ENCODE data around the gene DIAPH2.

Gene DIAPH2

GRCh38 chrX:97065066-97065465, 380.4 kb downstream of the DIAPH2 start:
- no peak for DNase-seq

GRCh38 chrX:97065973-97066372, 381.3 kb downstream of the DIAPH2 start:
- DNase-seq, result no peak

DNA sequence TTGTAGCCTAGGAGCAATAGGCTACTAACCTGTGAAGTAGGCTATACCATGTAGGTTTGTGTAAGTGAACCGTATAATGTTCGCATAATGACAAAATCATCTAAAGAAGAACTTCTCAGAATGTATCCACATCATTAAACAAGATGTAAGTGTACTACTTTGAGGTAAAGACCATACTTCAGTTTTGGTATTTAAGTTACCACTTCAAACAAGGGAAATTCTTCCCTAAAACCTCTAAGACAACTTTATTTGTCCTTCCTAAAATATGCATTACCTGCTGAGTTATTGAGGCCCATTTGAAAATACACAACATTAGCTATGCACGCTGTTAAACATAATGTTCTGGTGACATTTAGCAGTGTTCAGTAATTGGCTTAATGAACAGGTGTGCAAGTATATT, 381.7 kb downstream of the DIAPH2 start:
- no peak for DNase-seq

- no peak for DNase-seq
Measured at GRCh38 chrX:97070346-97070745, 385.7 kb downstream of the DIAPH2 start.

DNA sequence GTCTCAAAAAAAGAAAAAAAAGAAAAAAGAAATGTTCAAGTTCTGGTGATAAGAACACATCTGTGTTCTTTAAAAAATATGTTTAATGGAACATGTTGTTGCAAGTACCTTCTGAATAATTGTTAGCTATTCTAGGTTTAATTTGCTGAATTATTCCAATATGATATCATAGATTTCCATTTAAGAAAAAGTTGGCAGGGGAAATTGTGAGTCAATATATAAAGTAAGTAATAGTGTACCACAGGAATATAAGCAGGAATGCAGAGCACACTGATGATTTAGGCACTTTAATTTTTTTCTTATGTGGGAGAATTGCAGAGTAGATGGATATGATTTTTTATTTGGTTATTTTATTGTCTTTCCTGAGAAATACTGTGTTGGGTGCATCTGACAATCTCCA, 389.8 kb downstream of the DIAPH2 start:
- DNase-seq, result no peak

GRCh38 chrX:97089116-97089515, 404.5 kb downstream of the DIAPH2 start:
- DNase-seq, result no peak

DNA sequence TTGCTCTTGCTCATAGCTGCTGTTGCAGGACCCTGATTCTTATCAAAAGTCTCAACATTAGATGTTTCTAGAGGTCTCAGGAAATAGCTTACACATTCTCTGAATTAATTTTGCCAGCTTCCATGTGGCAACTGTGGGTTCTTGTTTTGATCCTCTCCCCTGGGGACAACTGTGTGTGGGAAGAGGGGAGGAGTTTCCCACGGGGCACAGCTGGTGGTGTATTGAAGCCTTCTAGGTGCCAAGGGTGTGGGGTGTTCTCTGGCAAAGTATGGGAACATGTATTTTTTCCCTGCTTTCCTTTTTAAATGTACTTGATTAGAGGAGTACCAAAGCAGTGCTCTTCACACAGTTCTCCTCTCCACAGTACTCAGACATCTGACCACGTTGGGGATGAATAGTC, 411.7 kb downstream of the DIAPH2 start:
- DNase-seq, result peak; percentile 11

DNA sequence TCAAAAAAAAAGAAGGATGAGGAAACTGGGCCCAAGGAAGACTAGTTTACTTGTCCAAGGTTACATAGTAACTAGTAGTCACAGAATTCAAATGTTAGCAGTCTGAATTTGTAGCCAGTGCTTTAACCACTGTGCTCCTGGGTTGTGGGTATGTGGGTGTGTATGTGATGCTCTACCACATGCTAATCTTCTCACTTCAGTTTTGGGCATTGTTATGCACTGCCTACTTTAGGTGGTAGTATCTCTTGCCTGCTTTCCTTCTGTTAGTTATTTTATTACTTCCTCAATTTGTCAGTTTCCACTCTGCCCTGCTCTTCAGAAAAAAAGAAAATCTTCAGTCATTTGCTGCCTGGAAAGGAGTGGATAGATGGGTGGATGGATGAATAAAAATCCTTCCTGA, 418.3 kb downstream of the DIAPH2 start:
- DNase-seq, result no peak

DNA sequence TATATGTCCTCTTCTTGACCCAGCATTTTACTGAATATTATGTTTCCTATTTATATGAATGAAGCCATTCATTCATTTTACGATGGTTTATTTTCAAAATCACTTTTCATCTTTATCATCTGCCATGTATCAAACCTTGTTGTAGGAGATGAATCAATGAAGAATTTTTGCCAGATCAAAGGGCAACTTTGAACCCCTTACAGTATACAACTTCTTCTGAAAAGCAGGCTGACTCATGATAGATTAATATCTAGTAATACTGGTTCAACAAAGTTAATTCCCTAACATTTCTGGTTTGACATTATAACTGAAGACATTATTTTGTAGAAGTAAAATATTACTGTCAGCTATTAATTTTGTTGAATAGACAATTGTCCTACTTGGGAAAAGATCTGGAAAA, 425.1 kb downstream of the DIAPH2 start:
- no peak for DNase-seq

DNA sequence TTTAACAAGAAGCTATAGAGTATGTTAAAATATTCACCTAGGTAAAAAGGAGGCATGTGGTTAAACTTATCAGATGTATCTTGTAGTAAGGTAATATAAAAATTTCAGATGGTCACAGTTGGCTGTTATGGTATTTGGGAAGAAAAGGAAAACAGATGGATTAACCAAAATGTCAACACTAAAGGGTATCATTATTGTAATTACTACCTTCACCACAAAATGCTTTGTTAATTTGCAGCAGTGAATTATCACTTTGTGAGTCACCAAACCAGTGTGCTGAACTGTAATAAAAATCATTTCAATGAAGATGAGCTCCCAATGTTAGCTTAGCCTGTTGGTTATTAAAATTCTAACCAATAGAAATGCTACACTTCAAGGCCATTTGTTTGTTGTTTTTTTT, 432.9 kb downstream of the DIAPH2 start:
- DNase-seq, result no peak

DNA sequence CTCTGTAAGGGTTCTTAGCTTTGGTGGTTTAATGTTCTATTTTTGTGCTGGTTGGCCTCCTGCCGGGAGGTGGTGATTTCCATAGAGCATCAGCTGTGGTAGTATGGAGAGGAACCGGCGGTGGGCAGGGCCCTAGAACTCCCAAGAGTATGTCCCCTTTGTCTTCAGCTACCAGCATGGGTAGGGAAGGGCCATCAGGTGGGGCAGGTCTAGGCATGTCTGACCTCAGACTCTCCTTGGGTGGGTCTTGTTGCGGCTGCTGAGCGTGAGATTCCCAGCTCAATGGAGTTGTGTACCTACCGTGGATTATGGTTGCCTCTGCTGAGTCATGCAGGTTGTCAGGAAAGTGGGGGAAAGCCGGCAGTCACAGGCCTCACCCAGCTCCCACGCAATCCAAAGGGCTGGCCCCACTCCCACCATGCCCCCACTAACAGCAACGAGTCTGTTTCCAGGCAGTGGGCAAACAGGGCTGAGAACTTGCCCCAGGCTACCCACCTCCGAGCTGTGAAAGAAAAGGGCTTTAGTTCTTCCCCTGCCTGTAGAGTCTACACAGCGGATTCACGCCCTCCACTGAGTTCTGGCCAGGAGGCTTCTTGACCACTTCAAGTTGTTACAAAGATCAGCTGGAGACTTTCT, 434.9 kb downstream of the DIAPH2 start:
- DNase-seq, result no peak

GRCh38 chrX:97123001-97123400, 438.4 kb downstream of the DIAPH2 start:
- no peak for DNase-seq

- DNase-seq, result no peak
Measured at GRCh38 chrX:97126020-97126419, 441.4 kb downstream of the DIAPH2 start.

GRCh38 chrX:97132664-97133415, 448.2 kb downstream of the DIAPH2 start:
- no peak for DNase-seq

- no peak for DNase-seq
Measured at GRCh38 chrX:97145934-97146333, 461.3 kb downstream of the DIAPH2 start.

GRCh38 chrX:97155816-97156215, 471.2 kb downstream of the DIAPH2 start:
- DNase-seq, result no peak

DNA sequence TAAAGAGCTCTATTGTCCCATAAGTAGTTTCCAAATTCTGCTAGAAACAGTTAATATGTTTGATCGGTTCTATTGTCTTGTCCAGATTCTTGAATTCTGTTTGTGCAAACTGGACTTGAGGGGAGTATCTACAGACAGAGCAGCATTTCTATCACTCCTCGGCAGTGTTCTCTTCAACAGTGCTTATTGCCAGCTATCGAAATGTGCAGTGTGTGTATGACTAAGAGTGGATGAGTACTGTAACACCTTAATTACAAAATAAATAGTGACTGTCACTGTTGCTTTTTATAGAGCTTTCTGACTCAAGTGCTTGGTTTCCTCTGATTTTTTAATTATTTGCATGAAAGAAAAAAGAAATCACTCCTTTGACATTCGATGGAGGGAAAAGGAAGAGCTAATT, 473.6 kb downstream of the DIAPH2 start:
- DNase-seq, result no peak

DNA sequence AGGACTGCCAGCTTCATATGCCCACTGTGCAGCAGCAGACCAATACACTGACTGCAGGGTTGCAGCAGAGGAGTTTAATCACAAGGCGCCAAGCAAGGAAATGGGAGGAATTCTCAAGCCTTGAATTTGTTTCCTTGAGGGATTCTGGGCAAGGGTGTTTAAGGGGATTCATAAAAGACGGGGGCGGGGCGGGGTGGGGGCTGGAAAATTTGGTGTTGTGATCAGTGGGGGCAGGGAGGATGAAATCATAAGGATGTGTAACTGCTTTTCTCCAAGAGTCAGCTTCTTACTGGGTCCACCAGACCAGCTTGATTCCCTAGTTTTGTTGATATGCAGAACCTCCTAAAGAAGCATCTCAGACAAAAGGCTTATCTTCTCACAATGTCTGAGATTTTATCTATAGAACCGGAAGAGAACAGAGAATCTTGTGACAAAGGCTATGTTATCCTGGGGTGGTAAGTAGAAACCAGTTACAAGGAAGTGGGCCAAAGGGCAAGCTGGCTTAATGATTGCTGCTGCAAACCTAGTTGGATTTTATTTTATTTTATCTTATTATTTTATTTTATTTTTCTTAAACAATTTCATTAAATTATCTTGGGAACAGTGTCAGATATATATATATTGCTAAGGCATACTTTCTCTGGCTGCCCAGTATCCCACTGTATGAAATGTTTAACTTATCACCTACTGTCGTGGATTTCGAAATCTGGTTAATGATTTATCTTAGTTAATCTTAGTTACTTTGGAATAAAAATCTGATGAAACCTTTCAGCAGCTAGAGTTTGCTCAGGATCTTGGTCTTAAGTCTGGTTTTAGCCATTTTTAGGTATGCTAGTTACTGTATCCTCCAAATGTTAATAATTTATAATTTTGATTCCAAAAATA, 475.5 kb downstream of the DIAPH2 start:
- DNase-seq, result no peak

DNA sequence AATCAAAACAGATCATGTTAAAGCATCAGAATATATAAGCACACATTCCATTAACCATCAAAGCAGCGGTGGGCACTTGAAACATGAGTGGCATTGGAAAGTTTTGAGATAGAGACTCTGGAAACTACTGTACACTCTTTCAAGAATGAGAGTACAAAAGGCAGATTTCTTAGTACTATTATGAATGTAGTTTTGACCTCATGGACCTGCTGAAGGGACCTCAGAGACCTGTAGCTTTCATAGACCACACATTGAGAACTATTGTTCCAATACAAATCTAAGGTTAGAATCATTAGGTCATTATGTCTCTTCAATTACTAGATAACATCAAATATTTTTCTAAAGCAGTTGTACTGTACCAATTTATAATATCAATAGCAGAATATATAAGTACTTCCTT, 482.7 kb downstream of the DIAPH2 start:
- DNase-seq, result no peak

- DNase-seq, result no peak
Measured at GRCh38 chrX:97168646-97169045, 484.0 kb downstream of the DIAPH2 start.

DNA sequence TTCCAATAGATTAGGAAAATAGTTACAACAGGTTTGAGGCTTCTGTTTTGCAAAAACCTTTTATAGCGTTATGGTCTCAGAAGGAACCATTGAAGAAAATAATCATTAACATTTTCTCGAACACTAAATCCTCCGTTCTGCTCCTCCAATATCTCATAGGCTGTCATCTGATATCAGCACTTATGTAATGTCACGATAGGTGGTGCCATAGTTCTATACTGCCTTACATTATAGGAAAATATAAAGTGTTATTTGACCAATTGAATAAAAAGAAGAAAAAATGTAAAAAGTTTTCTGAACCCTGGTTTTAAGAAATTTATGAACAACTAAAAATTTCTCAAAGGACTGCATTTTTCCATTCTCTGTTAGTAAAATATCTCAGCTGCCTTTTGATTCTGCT, 490.5 kb downstream of the DIAPH2 start:
- no peak for DNase-seq

DNA sequence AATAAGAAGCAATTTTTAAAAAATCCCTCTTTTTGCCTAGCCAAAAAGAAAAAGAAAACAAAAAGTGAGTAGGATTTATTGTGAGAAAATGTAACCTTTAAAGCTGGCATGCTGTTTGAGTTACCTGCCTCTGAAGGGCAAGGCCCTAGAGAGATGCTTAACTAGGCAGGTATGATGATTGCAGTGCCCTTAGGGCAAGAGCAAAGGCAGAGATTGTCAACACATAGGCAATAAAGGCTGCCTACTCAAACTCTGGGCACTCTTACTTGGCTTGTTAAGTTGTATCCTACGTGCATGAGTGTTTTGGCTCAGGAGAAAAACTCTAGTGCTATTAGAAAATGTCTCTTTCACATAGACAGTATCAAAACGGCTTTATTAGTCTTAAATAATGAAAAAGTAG, 505.0 kb downstream of the DIAPH2 start:
- no peak for DNase-seq

DNA sequence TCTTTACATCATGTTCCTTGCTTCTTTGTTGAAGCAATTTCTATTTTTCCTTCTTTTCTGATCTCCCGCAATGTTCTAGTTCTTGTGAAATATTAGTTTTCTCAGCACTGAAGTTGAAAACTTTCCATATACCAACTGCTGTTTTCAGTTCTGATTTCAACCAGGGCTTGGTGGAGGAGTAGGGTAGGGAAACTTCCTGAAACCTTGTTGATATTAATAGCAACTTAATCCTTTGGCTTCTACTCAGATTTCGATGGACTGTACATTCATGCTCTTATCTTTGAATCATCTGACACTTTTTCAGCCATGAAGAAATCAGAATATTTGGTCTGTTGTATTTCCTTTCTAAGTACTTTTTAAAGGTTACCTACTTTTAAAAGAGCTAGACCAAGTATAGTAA, 514.9 kb downstream of the DIAPH2 start:
- no peak for DNase-seq

DNA sequence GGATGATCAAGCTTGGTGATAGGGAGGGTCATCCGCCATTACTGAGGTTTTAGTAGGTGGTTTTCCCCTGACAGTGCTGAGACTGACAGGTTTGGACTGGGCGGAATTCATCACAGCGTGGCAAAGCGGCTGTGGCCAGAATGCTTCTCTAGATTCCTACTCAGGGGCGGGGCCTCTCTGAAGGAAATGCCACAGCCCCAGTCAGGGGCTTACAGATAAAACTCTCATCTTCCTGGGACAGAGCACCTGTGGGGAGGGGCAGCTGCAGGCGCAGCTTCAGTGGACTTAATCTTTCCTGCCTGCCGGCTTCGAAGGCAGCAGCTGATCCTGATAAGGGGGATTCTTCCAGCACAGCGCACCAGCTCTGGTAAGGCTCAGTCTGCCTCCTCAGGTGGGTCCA, 515.8 kb downstream of the DIAPH2 start:
- DNase-seq, result no peak

Data from activated CD4-positive, alpha-beta T cell treated with anti-CD3 and anti-CD28 coated beads, Interleukin-2, amount 50 U/mL, for 16 hours (primary cell).